Motor neuron (in vitro differentiated cells): ENCODE data around the gene OR2W3. TPM values are rescaled to one million over a fixed set of nuclear protein-coding genes. Genes with fewer than 3 reads are reported as not detected.

Experiments
- ATAC-seq, 8 experiments: fragments of 200-7000 bp; cut with Tn5 transposase; replicated peaks in 6 of 8; 2 replicates each; pipeline ENCODE4 v1.8.0; 2021; ENCODE audit warnings: mild to moderate bottlenecking in 8 of 8, moderate library complexity in 8 of 8
- H3K27ac ChIP-seq, 2 donors: fragments of 250-450 bp; sonication (Bioruptor Pico); 2 replicates each; pipeline ENCODE4 v1.9.0; 2021; ENCODE audit warnings: antibody characterized with exemption in 2 of 2, mild to moderate bottlenecking in 2 of 2, moderate library complexity in 1 of 2
- H3K4me1 ChIP-seq, 2 donors: fragments of 250-450 bp; sonication (Bioruptor Pico); replicated peaks in 1 of 2; 2 replicates each; pipeline ENCODE4 v1.6.1; 2021; ENCODE audit warnings: antibody characterized with exemption in 2 of 2, mild to moderate bottlenecking in 2 of 2, moderate library complexity in 1 of 2
- H3K4me3 ChIP-seq, 5 donors: fragments of 250-450 bp; sonication (Bioruptor Pico); 2 replicates each; pipeline ENCODE4 v1.9.0; 2021; ENCODE audit warnings: antibody characterized with exemption in 5 of 5, mild to moderate bottlenecking in 5 of 5, moderate library complexity in 4 of 5
- WGBS, 10 experiments: fragments of 450-650 bp; shearing (Covaris generic); methylation state at CpG; one replicate each; pipeline ENCODE4 v1.0.0; 2022; 5-methylcytosine and 5-hydroxymethylcytosine counted together
- in situ Hi-C, 9 experiments: fragments of 400-800 bp; cut with MboI; loops; one replicate each; pipeline ENCODE4 v1.15.0; 2021; ENCODE audit warnings: low sequenced_read_pairs in 9 of 9, low pct_unique_long_range_greater_than_20kb in 2 of 9; ENCODE audit not compliant: unreplicated experiment in 9 of 9
- total RNA-seq, 8 experiments: library from RNA; unstranded; fragments of 300-600 nt; gene quantifications; 2 replicates each; pipeline versions ENCODE4 v1.2.3 to v1.2.4, GENCODE V29; 2022

OR2W3 gene
- total RNA-seq, 8 experiments from 2014 or later = 0.33 to 1.0 (median 0.51) TPM

DNA sequence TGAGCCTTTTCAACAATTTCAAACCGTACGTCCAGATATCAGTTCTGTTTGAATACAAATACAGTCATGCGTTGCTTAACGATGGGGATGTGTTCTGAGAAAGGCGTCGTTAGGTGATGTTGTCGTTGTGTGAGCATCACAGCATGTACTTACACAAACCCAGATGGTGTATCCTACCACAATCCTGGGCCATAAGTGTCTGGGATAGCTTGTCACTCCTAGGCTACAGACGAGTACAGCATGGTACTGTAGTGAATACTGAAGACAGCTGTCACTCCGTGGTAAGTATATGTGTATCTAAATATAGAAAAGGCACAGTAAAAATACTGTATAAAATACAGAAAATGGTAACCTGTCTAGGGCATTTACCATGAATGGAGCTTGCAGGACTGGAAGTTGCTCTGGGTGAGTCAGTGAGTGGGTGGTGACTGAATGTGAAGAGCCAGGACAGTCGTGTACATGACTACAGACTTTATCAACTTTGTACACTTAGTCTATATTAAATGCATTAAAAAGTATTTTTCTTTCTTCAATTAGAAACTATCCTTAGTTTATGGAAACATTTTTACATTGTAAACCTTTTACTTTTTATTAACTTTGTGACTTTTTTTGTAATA is 10.5 kb upstream of the OR2W3 start:
- in situ Hi-C loops = no loop called here
- WGBS, 10 experiments = 33 to 93% (median 84%) methylated on average over 1 to 10 of the region's 10 CpGs
- ATAC-seq = no peak
- Histone ChIP-seq H3K4me1 (no peaks in the 10 kb centered on the region), H3K27ac (no peak overlapping the region), H3K4me3 (no peak overlapping the region)

DNA sequence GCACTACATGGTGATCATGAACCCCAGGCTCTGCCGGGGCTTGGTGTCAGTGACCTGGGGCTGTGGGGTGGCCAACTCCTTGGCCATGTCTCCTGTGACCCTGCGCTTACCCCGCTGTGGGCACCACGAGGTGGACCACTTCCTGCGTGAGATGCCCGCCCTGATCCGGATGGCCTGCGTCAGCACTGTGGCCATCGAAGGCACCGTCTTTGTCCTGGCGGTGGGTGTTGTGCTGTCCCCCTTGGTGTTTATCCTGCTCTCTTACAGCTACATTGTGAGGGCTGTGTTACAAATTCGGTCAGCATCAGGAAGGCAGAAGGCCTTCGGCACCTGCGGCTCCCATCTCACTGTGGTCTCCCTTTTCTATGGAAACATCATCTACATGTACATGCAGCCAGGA is 589 bp downstream of the OR2W3 start:
- H3K4me3 ChIP-seq = no peak overlapping the region
- H3K27ac ChIP-seq = no peak overlapping the region
- WGBS, 10 experiments = 33 to 100% (median 74%) methylated on average over 2 to 13 of the region's 14 CpGs; no CpG with 5 or more reads in 4 of the 10 experiments
- in situ Hi-C loops = no loop called here
- no peak for ATAC-seq
- H3K4me1 ChIP-seq = no peaks in the 10 kb centered on the region

DNA sequence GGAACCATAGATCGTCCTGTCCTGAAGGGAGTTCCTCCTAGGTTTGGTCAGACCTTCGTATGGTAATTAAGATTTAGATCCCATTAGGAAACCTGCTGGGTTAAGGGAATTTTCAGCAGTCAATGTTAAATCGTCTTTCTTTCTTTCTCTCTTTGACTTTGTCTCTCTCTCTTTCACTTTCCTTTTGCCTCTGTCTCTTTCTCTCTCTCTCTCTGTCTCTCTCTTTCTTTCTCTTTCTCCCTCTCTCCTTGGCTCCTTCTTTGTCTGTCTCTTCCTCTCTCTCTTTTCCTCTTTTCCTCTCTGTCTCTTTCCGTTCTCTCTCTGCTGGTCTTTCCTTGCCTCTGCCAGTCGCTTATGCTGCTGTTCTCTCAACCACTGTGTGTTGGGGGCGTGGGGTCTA is 8.7 kb downstream of the OR2W3 start:
- in situ Hi-C loops = no loop called here
- 0 to 73% (median 41%) methylated on average over 2 to 6 of the region's 6 CpGs for WGBS, 10 experiments
- H3K4me1 ChIP-seq = no peaks in the 10 kb centered on the region
- H3K27ac ChIP-seq = no peak overlapping the region
- no peak for ATAC-seq
- no peak overlapping the region for H3K4me3 ChIP-seq

DNA sequence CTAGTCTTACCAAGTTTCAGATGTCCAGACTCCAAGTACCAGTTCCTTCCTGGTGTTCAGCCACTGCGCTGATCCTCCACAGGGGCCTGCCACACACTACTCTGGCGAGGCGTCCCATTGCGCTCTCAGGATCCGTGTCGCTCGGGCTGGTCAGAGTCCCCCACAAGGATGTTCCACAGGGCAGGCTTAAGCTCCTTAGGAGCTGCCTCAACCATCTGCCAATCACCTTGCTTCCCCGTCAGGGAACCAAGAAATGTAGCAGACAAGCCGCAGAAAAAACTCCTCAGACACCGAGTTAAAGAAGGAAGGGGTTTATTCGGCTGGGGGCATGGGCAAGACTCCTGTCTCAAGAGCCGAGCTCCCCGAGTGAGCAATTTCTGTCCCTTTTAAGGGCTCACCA is 9.8 kb downstream of the OR2W3 start:
- no peak for ATAC-seq
- no peak overlapping the region for H3K4me3 ChIP-seq
- no peaks in the 10 kb centered on the region for H3K4me1 ChIP-seq
- 53 to 93% (median 85%) methylated on average over 1 to 12 of the region's 13 CpGs; no CpG with 5 or more reads in 3 of the 10 experiments for WGBS, 10 experiments
- in situ Hi-C loops = no loop called here
- H3K27ac ChIP-seq = no peak overlapping the region

DNA sequence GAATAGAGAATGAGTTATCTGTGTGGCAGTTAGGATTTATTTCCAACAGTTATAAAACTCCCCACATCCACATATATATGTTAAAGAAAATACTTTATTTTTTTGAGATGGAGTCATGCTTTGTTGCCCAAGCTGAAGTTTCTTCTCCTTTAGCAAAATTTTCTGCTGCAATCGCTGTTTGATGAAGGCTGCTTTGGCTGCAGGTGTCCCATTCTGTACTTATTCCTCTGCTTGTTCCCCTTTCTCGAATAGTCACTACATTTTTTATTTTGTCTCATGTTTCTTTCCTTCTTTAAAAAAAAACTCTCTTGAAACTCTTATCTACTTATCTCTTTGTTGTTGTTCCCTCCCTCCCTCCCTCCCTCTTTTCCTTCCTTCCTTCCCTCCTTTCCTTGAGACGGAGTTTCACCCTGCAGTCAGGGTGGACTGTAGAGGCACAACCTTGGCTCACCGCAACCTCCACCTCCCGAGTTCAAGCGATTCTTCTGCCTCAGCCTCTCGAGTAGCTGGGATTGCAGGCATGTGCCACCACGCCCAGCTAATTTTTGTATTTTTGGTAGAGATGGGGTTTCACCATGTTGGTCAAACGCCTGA is 10.6 kb downstream of the OR2W3 start:
- peak in 1 of 8 experiments; percentile 50 for ATAC-seq
- H3K27ac ChIP-seq = no peak overlapping the region
- no peaks in the 10 kb centered on the region for H3K4me1 ChIP-seq
- in situ Hi-C loops = no loop called here
- no peak overlapping the region for H3K4me3 ChIP-seq
- WGBS, 10 experiments = 17 to 81% (median 64%) methylated on average over 1 to 8 of the region's 9 CpGs; no CpG with 5 or more reads in 1 of the 10 experiments

DNA sequence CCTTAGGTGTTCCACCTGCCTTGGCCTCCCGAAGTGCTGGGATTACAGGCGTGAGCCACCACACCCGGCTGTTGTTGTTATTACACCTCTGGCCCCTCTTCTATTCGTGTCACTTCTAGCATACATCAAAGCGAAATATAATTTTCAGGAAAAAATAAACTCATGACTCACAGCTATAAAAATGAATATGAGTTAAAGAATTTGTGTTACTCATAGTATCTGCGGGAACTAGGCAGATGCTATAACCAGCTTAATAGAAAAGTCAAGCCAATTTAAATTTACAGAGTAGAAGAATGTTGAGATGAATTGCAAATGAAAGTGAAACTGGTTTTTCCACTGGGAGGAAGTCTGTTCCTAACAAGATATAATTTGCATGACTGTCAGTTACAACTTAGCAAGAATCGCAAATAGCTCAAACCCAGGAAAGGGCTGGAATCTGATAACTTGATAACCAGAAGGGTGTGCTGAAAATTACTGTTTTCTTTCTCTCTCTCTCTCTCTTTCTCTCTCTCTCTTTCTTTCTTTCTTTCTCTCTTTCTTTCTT is 11.2 kb downstream of the OR2W3 start:
- Histone ChIP-seq H3K4me1 (no peaks in the 10 kb centered on the region), H3K27ac (no peak overlapping the region), H3K4me3 (no peak overlapping the region)
- in situ Hi-C loops = no loop called here
- 2 to 88% (median 51%) methylated on average over 1 to 7 of the region's 7 CpGs for WGBS, 10 experiments
- ATAC-seq = peak in 3 of 8 experiments; percentile 95 to 99 (median 99)

DNA sequence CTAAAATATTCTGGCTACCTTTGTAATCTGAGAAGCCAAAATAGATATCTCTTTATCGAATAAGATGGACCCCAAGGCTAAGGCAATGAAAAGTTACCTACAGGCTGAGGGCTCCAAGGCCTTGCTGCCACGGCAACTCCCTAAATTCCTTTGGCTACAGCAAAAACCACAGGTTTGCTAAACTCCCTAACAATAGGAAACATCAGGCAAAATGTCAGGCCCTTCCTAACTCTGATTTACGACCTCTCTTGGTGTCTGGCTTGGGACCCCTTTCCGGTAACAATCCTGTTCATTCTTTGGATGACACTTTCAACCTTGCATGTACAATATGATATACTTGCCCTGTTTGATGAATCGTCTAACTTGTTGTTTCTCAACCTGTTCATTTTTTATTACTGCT is 13.4 kb downstream of the OR2W3 start:
- Histone ChIP-seq H3K4me3 (no peak overlapping the region), H3K27ac (no peak overlapping the region), H3K4me1 (no peaks in the 10 kb centered on the region)
- in situ Hi-C loops = no loop called here
- no peak for ATAC-seq
- 0 to 70% (median 55%) methylated on average over 1 to 5 of the region's 5 CpGs for WGBS, 10 experiments

DNA sequence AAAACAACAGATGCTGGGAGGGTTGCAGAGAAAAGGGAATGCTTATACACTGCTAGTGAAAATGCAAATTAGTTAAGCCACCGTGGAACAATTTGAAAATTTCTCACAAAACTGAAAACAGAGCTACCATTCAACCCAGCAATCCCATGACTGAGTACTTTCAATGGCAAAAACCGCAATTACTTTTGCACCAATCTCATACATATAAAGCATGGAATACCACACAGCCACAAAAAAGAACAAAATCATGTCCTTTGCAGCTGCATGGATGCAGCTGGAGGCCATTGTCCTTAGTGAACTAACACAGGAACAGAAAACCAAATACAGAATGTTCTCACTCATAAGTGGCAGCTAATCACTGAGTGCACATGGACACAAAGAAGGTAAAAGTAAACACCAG is 18.4 kb downstream of the OR2W3 start:
- H3K27ac ChIP-seq = no peak overlapping the region
- H3K4me1 ChIP-seq = no peaks in the 10 kb centered on the region
- WGBS, 10 experiments = 0 to 77% (median 39%) methylated on average over 1 to 2 of the region's 2 CpGs; no CpG with 5 or more reads in 2 of the 10 experiments
- H3K4me3 ChIP-seq = no peak overlapping the region
- in situ Hi-C loops = no loop called here
- no peak for ATAC-seq

DNA sequence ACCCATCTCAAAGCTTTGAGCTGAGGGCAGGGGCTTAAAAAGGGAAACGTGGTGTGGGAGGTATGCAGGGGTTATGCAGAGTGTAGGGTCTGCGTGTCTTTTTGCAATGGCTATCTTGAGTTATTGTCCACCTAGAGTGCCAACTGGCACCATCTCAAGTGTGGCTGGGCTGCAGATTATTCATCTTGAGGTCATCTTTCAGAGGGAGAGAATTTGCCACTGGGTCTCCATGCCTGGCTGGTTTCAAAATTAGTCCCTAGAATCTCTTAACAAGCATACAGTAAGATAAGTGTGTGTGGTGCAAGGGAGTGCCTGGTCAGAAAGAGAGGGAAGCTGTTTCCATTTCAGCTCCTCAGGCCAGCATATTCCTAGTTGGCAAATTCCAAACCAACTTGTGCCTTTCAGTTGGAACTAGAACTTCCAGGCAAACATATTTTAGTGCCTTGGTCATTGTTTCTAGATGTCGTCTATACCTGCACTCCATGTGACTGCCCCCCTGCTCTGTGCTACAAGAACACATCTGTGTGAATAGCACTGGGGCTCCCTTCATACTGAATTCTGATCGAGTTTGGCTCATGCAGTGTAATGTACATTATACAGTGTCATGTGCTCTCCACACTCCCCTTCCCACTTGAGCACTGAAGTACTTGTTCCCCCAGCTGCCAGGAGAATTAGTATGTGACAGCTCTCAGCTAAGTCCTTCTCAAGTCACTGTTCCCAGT is 19.7 kb downstream of the OR2W3 start:
- no peak overlapping the region for H3K4me3 ChIP-seq
- no peaks in the 10 kb centered on the region for H3K4me1 ChIP-seq
- H3K27ac ChIP-seq = no peak overlapping the region
- no peak for ATAC-seq
- WGBS, 10 experiments = 0 to 56% (median 33%) methylated on average over 1 to 4 of the region's 4 CpGs; no CpG with 5 or more reads in 3 of the 10 experiments
- in situ Hi-C loops = no loop called here

DNA sequence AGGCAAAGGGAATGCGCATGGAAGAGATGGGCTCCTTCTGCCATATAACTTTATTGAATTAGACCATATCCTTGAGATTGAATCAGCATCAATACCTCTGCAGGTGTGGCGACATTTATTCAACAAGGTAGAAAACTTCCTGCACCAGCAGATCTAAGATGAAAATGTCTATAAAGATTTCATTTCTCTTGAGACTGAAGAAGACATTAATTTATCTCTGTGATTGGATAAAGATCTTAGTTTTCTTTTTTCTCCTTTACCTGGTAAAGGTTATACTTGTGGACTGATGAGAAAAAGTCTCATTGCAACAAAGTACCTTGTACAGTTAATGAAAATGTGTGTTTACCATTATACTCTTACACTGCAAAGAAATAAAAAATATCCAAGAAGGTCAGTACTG is 24.6 kb downstream of the OR2W3 start, which contains the start of gene OR2T8:
OR2T8 (plus strand) TSS at position 301 of the 400 bp plus-strand sequence. CDS start 766 bp downstream, outside the sequence.
- H3K27ac ChIP-seq = no peak within 1 kb of the TSS
- in situ Hi-C loops = no loop called here
- no peak for ATAC-seq
- no peaks in the 10 kb centered on the region for H3K4me1 ChIP-seq
- no peak within 1 kb of the TSS for H3K4me3 ChIP-seq
- 22 to 86% (median 60%) methylated on average over 1 to 2 of the region's 2 CpGs; no CpG with 5 or more reads in 2 of the 10 experiments for WGBS, 10 experiments

DNA sequence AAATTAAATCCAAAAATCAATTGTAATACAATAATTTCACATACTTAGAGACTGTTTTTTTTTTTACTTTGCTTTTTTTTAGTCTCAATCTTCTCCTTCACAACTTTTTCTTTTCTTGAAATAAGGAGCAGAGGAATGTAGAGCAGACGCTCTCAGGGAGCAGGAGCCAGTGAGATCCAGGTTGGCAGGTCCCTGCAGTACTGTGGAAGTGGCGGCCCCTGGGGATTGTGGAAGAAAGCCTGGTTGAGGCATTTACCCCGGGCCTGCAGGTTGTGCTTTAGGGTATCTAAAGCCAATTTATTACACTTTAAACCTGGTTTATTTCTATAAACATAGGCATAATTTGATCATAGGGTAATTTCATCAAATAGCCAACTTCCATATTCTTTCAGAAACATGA is 28.6 kb downstream of the OR2W3 start:
- 7 to 67% (median 47%) methylated on average over 1 to 3 of the region's 3 CpGs; no CpG with 5 or more reads in 1 of the 10 experiments for WGBS, 10 experiments
- Histone ChIP-seq H3K27ac (no peak overlapping the region), H3K4me1 (no peaks in the 10 kb centered on the region), H3K4me3 (no peak overlapping the region)
- ATAC-seq = no peak
- in situ Hi-C loops = no loop called here

DNA sequence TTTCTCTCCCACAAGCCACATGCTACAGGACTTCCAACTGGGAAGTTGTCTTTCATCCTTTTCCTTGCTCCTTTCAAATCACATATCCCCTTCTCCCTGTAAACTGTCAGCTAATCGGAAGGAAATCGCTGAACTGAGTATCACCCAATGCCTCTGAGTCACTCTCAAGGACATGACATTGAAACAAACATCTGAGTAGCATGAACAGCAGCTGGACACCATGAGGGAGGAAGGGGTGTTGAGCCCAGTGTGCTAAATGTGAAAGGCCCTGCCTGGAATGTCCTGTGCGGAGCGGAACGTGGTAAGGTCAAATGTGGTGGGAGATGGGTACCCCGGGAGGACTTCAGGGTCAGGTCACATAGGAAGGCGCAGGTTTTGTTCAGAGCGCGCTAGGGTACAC is 29.5 kb downstream of the OR2W3 start, which contains the start of gene OR2AJ1:
OR2AJ1 (plus strand) TSS at position 22 of the 400 bp plus-strand sequence. CDS start 8,880 bp downstream, outside the sequence.
- 0 to 100% (median 82%) methylated on average over 2 to 9 of the region's 9 CpGs; no CpG with 5 or more reads in 4 of the 10 experiments for WGBS, 10 experiments
- Histone ChIP-seq H3K27ac (no peak within 1 kb of the TSS), H3K4me3 (no peak within 1 kb of the TSS), H3K4me1 (no peaks in the 10 kb centered on the region)
- no peak for ATAC-seq
- in situ Hi-C loops = no loop called here

DNA sequence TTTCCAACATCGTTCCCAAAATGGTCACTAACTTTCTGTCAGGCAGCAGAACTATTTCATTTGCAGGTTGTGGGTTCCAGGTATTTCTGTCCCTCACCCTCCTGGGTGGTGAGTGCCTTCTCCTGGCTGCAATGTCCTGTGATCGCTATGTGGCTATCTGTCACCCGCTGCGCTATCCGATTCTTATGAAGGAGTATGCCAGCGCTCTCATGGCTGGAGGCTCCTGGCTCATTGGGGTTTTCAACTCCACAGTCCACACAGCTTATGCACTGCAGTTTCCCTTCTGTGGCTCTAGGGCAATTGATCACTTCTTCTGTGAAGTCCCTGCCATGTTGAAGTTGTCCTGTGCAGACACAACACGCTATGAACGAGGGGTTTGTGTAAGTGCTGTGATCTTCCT is 38.6 kb downstream of the OR2W3 start:
- no peak for ATAC-seq
- 0 to 94% (median 83%) methylated on average over 1 to 8 of the region's 8 CpGs; no CpG with 5 or more reads in 1 of the 10 experiments for WGBS, 10 experiments
- no peak overlapping the region for H3K4me3 ChIP-seq
- no peak overlapping the region for H3K27ac ChIP-seq
- in situ Hi-C loops = no loop called here
- H3K4me1 ChIP-seq = no peaks in the 10 kb centered on the region
